H9 (cell line): ENCODE measurements around the gene CFAP97D2. TPM values are rescaled to one million over a fixed set of nuclear protein-coding genes. Genes with fewer than 3 reads are reported as not detected.

Source experiments
- DNase-seq: peaks from one replicate; pipeline ENCODE4 v3.0.0-alpha.2; 2017
- H2AFZ ChIP-seq: one replicate; pipeline ENCODE4 v1.6.1; 2013; ENCODE audit warnings: mild to moderate bottlenecking, low read length, control low read depth, moderate library complexity
- H2AK5ac ChIP-seq: 2 replicates; pipeline ENCODE4 v1.6.1; 2013; ENCODE audit warnings: low read length, control low read depth, mixed read lengths; ENCODE audit not compliant: insufficient read length
- H2BK120ac ChIP-seq: one replicate; pipeline ENCODE4 v1.6.1; 2013; ENCODE audit warnings: low read depth, mild to moderate bottlenecking, low read length, control low read depth, inconsistent platforms; ENCODE audit not compliant: poor library complexity, severe bottlenecking
- H2BK12ac ChIP-seq: 2 replicates; pipeline ENCODE4 v1.6.1; 2013; ENCODE audit warnings: low read length, control low read depth, mixed read lengths, low read depth; ENCODE audit not compliant: insufficient read length
- H2BK15ac ChIP-seq: 2 replicates; pipeline ENCODE4 v1.6.1; 2013; ENCODE audit warnings: low read depth, low read length, control low read depth
- H2BK20ac ChIP-seq: one replicate; pipeline ENCODE4 v1.6.1; 2013; ENCODE audit warnings: low read depth, mild to moderate bottlenecking, low read length, control low read depth, inconsistent platforms; ENCODE audit not compliant: poor library complexity, severe bottlenecking
- H2BK5ac ChIP-seq: 2 replicates; pipeline ENCODE4 v1.6.1; 2013; ENCODE audit warnings: low read length, control low read depth, mixed read lengths; ENCODE audit not compliant: insufficient read length
- H3K14ac ChIP-seq: 2 replicates; pipeline ENCODE4 v1.6.1; 2013; ENCODE audit warnings: low read length, control low read depth; ENCODE audit not compliant: insufficient read depth
- H3K18ac ChIP-seq: 2 replicates; pipeline ENCODE4 v1.6.1; 2013; ENCODE audit warnings: low read depth, mild to moderate bottlenecking, mixed read lengths, low read length, control low read depth; ENCODE audit not compliant: insufficient read length
- H3K23ac ChIP-seq: 2 replicates; pipeline ENCODE4 v1.6.1; 2013; ENCODE audit warnings: low read length, control low read depth, mixed read lengths, low read depth; ENCODE audit not compliant: insufficient read length
- H3K23me2 ChIP-seq: 2 replicates; pipeline ENCODE4 v1.6.1; 2013; ENCODE audit warnings: low read depth, mild to moderate bottlenecking, mixed read lengths, low read length, control low read depth; ENCODE audit not compliant: insufficient read length, poor library complexity, severe bottlenecking
- H3K27ac ChIP-seq: 2 replicates; pipeline ENCODE4 v1.5.1; 2013; ENCODE audit warnings: low read length, control low read depth, mixed read lengths, low read depth; ENCODE audit not compliant: insufficient read length
- H3K27me3 ChIP-seq: 2 replicates; pipeline ENCODE4 v1.6.1; 2013; ENCODE audit warnings: low read length, control low read depth, inconsistent platforms; ENCODE audit not compliant: insufficient read depth
- H3K4ac ChIP-seq: 2 replicates; pipeline ENCODE4 v1.6.1; 2013; ENCODE audit warnings: low read depth, mild to moderate bottlenecking, control low read depth, inconsistent platforms, low read length, moderate library complexity
- H3K4me1 ChIP-seq: 2 replicates; pipeline ENCODE4 v1.6.1; 2013; ENCODE audit warnings: low read length, control low read depth, inconsistent platforms; ENCODE audit not compliant: insufficient read depth
- H3K4me2 ChIP-seq: 2 replicates; pipeline ENCODE4 v1.6.1; 2013; ENCODE audit warnings: low read length, control low read depth, mixed read lengths; ENCODE audit not compliant: insufficient read length, insufficient read depth
- H3K56ac ChIP-seq: 2 replicates; pipeline ENCODE4 v1.6.1; 2013; ENCODE audit warnings: low read depth, mild to moderate bottlenecking, mixed read lengths, low read length, control low read depth; ENCODE audit not compliant: insufficient read length
- H3K79me1 ChIP-seq: 2 replicates; pipeline ENCODE4 v1.6.1; 2013; ENCODE audit warnings: low read depth, mild to moderate bottlenecking, moderate library complexity, low read length, control low read depth, inconsistent platforms; ENCODE audit not compliant: insufficient read depth, poor library complexity, severe bottlenecking
- H3K79me2 ChIP-seq: 2 replicates; pipeline ENCODE4 v1.6.1; 2013; ENCODE audit warnings: low read length, control low read depth, inconsistent platforms; ENCODE audit not compliant: insufficient read depth
- H3K9ac ChIP-seq: 2 replicates; pipeline ENCODE4 v1.6.1; 2013; ENCODE audit warnings: low read length, control low read depth, mixed read lengths; ENCODE audit not compliant: insufficient read length; ENCODE audit errors: extremely low read depth
- H3K9me3 ChIP-seq: one replicate; pipeline ENCODE4 v1.6.1; 2013; ENCODE audit warnings: low read depth, low read length, inconsistent platforms; ENCODE audit not compliant: control insufficient read depth
- H3T11ph ChIP-seq: one replicate; pipeline ENCODE4 v1.6.1; 2013; ENCODE audit warnings: mild to moderate bottlenecking, low read length, control low read depth, inconsistent platforms
- H4K20me1 ChIP-seq: one replicate; pipeline ENCODE4 v1.6.1; 2013; ENCODE audit not compliant: control insufficient read depth, insufficient read length, insufficient read depth
- H4K5ac ChIP-seq: 2 replicates; pipeline ENCODE4 v1.6.1; 2013; ENCODE audit warnings: low read depth, mild to moderate bottlenecking, mixed read lengths, low read length, control low read depth; ENCODE audit not compliant: insufficient read length
- H4K8ac ChIP-seq: replicated peaks from 2 replicates; pipeline ENCODE4 v1.6.1; 2013; ENCODE audit warnings: low read length, control low read depth, mixed read lengths, low read depth; ENCODE audit not compliant: insufficient read length
- H4K91ac ChIP-seq: 2 replicates; pipeline ENCODE4 v1.6.1; 2013; ENCODE audit warnings: low read depth, mild to moderate bottlenecking, moderate library complexity, mixed read lengths, low read length, control low read depth; ENCODE audit not compliant: insufficient read length
- H3K27ac Mint-ChIP-seq, 3 experiments: 2 replicates in 2 of 3; 3 replicates in 1 of 3; pipeline ENCODE4 v1.8.0; 2020 to 2021; ENCODE audit warnings: mixed read lengths in 3 of 3, mild to moderate bottlenecking in 1 of 3, moderate library complexity in 1 of 3
- H3K27me3 Mint-ChIP-seq: 2 replicates; pipeline ENCODE4 v1.8.0; 2021; ENCODE audit warnings: low read depth, mild to moderate bottlenecking, moderate library complexity, mixed read lengths
- H3K36me3 Mint-ChIP-seq, 3 experiments: 2 replicates in 2 of 3; 3 replicates in 1 of 3; pipeline ENCODE4 v1.8.0; 2020 to 2021; ENCODE audit warnings: low read depth in 3 of 3, mixed read lengths in 3 of 3; ENCODE audit not compliant: insufficient read depth in 1 of 3
- H3K4me1 Mint-ChIP-seq, 2 experiments: 2 replicates each; pipeline ENCODE4 v1.8.0; 2020; ENCODE audit warnings: mixed read lengths in 2 of 2
- H3K4me3 Mint-ChIP-seq, 2 experiments: 2 replicates in 1 of 2; 3 replicates in 1 of 2; pipeline ENCODE4 v1.8.0; 2020 to 2021; ENCODE audit warnings: mild to moderate bottlenecking in 2 of 2, mixed read lengths in 2 of 2, moderate library complexity in 1 of 2
- H3K9me3 Mint-ChIP-seq, 2 experiments: 2 replicates in 1 of 2; 3 replicates in 1 of 2; pipeline ENCODE4 v1.8.0; 2020; ENCODE audit warnings: mild to moderate bottlenecking in 2 of 2, mixed read lengths in 2 of 2, moderate library complexity in 1 of 2
- WGBS: extraction: QIAGEN DNeasy Blood & Tissue Kit; methylation state at CpG from one replicate; pipeline ENCODE4 v1.1.7; 2013; ENCODE audit warnings: missing lambda C conversion rate, low lambda C conversion rate, mixed read lengths; ENCODE audit not compliant: insufficient read length; ENCODE audit errors: extremely low coverage; 5-methylcytosine and 5-hydroxymethylcytosine counted together
- total RNA-seq: library from RNA; stranded (reverse); gene quantifications from 2 replicates; pipeline ENCODE4 v1.2.1, GENCODE V29; 2021
- TF ChIP-seq, protein P1 (sequence below): fragments of 200-600 bp; sonication (generic); conservative IDR thresholded peaks from 3 replicates; pipeline ENCODE4 v1.8.0; 2021; ENCODE audit warnings: antibody characterized with exemption, mild to moderate bottlenecking

Gene CFAP97D2
- total RNA-seq, 1 experiment from 2014 or later = not detected

DNA sequence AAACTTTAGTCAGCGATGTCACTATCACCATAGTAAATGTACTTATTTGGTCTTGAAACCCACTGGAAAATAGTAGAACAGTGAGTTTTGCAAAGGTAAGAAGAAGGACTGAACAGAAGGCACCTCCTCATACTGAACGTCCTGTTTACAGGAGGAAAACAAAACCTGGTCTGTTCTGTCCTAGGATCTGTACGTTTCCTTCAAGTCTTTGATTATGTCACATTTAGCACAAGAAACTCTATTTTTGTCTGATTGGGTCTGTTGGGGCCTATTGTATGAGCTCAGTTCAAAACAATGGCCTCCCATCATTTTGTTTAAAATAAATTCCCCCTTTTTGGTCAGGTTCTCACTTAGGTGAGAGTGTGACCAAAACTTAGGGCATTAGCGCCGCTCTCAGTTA is 11.2 kb upstream of the CFAP97D2 start:
- no peak overlapping the region for H4K8ac ChIP-seq
- H4K91ac ChIP-seq = no peak overlapping the region
- no peak overlapping the region for H2BK120ac ChIP-seq
- H2AK5ac ChIP-seq = no peak overlapping the region
- no peaks in the 10 kb centered on the region for H3K27me3 ChIP-seq
- no CpG with 5 or more reads among the region's 5 CpGs for WGBS
- Mint-ChIP-seq H3K4me1 (no peaks in the 10 kb centered on the region; a peak in 1 of 4 replicates), H3K4me3 (no peak overlapping the region), H3K27ac (no peak overlapping the region), H3K27me3 (peaks cover 13% of the 10 kb centered on the region), H3K36me3 (peaks cover 0 to 1% (median 0%) of the 10 kb centered on the region in 3 experiments; a peak in 1 of 7 replicates), H3K9me3 (peaks cover under 1 to 3% of the 10 kb centered on the region in 2 experiments; a peak in 2 of 5 replicates)
- H3K14ac ChIP-seq = no peak overlapping the region
- no peaks in the 10 kb centered on the region for H3K9me3 ChIP-seq
- no peaks in the 10 kb centered on the region for H3K79me1 ChIP-seq
- no peak overlapping the region for H3K18ac ChIP-seq
- H2BK15ac ChIP-seq = no peak overlapping the region
- no peak overlapping the region for H3K4me2 ChIP-seq
- H3K79me2 ChIP-seq = no peaks in the 10 kb centered on the region
- H3K23ac ChIP-seq = no peak overlapping the region
- no peaks in the 10 kb centered on the region for H3K4me1 ChIP-seq
- TF ChIP-seq, protein P1, sequence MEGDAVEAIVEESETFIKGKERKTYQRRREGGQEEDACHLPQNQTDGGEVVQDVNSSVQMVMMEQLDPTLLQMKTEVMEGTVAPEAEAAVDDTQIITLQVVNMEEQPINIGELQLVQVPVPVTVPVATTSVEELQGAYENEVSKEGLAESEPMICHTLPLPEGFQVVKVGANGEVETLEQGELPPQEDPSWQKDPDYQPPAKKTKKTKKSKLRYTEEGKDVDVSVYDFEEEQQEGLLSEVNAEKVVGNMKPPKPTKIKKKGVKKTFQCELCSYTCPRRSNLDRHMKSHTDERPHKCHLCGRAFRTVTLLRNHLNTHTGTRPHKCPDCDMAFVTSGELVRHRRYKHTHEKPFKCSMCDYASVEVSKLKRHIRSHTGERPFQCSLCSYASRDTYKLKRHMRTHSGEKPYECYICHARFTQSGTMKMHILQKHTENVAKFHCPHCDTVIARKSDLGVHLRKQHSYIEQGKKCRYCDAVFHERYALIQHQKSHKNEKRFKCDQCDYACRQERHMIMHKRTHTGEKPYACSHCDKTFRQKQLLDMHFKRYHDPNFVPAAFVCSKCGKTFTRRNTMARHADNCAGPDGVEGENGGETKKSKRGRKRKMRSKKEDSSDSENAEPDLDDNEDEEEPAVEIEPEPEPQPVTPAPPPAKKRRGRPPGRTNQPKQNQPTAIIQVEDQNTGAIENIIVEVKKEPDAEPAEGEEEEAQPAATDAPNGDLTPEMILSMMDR = no peak
- no peak overlapping the region for H3K4ac ChIP-seq
- DNase-seq = no peak
- no peak overlapping the region for H2BK12ac ChIP-seq
- H3K9ac ChIP-seq = no peak overlapping the region
- H2BK5ac ChIP-seq = no peak overlapping the region
- H4K20me1 ChIP-seq = no peaks in the 10 kb centered on the region
- H3K27ac ChIP-seq = no peak overlapping the region
- no peak overlapping the region for H2AFZ ChIP-seq
- no peak overlapping the region for H4K5ac ChIP-seq
- no peak overlapping the region for H3T11ph ChIP-seq
- no peak overlapping the region for H2BK20ac ChIP-seq
- no peaks in the 10 kb centered on the region for H3K23me2 ChIP-seq
- H3K56ac ChIP-seq = no peak overlapping the region
